ENCODE data around the gene CELSR2. TPM values are rescaled to one million over a fixed set of nuclear protein-coding genes. Genes with fewer than 3 reads are reported as not detected.

Gene CELSR2
- polyA plus RNA-seq, 1 donor (not counting 4 experiments of a cell fraction or from before 2014, with no cell fraction given): 7.3 TPM

GRCh38 chr1:109250454-109251276 is 1.3 kb downstream of the CELSR2 start:
- TF ChIP-seq EZH2 (IDR thresholded peaks at IDR 0.05; ENCODE audit: low read length): no peak
- TF ChIP-seq, protein P1, sequence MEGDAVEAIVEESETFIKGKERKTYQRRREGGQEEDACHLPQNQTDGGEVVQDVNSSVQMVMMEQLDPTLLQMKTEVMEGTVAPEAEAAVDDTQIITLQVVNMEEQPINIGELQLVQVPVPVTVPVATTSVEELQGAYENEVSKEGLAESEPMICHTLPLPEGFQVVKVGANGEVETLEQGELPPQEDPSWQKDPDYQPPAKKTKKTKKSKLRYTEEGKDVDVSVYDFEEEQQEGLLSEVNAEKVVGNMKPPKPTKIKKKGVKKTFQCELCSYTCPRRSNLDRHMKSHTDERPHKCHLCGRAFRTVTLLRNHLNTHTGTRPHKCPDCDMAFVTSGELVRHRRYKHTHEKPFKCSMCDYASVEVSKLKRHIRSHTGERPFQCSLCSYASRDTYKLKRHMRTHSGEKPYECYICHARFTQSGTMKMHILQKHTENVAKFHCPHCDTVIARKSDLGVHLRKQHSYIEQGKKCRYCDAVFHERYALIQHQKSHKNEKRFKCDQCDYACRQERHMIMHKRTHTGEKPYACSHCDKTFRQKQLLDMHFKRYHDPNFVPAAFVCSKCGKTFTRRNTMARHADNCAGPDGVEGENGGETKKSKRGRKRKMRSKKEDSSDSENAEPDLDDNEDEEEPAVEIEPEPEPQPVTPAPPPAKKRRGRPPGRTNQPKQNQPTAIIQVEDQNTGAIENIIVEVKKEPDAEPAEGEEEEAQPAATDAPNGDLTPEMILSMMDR (optimal IDR thresholded peaks at IDR 0.05 in 1 of 3, IDR thresholded peaks at IDR 0.05 in 1 of 3, conservative IDR thresholded peaks at IDR 0.05 in 1 of 3; ENCODE audit: extremely low read depth in 1 of 3, insufficient read depth in 2 of 3, low read length in 3 of 3): no peak
- FAIRE-seq (no peak), DNase-seq (ENCODE audit: low read depth, low spot score) (no peak)
- H3K9ac ChIP-seq (ENCODE audit: control insufficient read depth, extremely low read depth, insufficient read depth, low read length): no peak overlapping the region
- no peaks in the 10 kb centered on the region for H4K20me1 ChIP-seq (ENCODE audit: control insufficient read depth, extremely low read depth, insufficient read depth, low read length)
- no peaks in the 10 kb centered on the region for H3K27me3 ChIP-seq (ENCODE audit: control insufficient read depth, extremely low read depth, insufficient read depth, low read length)
- H3K4me3 ChIP-seq (ENCODE audit: control insufficient read depth in 2 of 3, extremely low read depth in 1 of 3, insufficient read depth in 2 of 3, low read depth in 1 of 3, low read length in 3 of 3): peak overlapping the region; percentile 31 to 61 (median 47)
- peaks cover 35% of the 10 kb centered on the region for H3K4me1 ChIP-seq (ENCODE audit: control insufficient read depth, extremely low read depth, insufficient read depth, low read length)
- peak overlapping the region; percentile 78 for H3K4me2 ChIP-seq (ENCODE audit: control insufficient read depth, extremely low read depth, insufficient read depth, low read depth, low read length)
- H3K27ac ChIP-seq (ENCODE audit: control insufficient read depth, insufficient read depth, low read length): no peak overlapping the region
- dilution Hi-C loops (cut with MboI; ENCODE audit: extremely low pct_ligation_motif_present, low sequenced_read_pairs): no loop called here
- H3K36me3 ChIP-seq (ENCODE audit: control insufficient read depth in 2 of 2, extremely low read depth in 1 of 2, insufficient read depth in 2 of 2, low read length in 2 of 2): peaks cover 4 to 12% of the 10 kb centered on the region in 2 experiments
- H3K9me1 ChIP-seq (ENCODE audit: control insufficient read depth, extremely low read depth, insufficient read depth, low read length): peaks cover 1% of the 10 kb centered on the region
- H2AFZ ChIP-seq (ENCODE audit: control insufficient read depth, low read length): no peak overlapping the region
- H3K79me2 ChIP-seq (ENCODE audit: control insufficient read depth, insufficient read depth, low read length): peaks cover 33% of the 10 kb centered on the region
- H3K9me3 ChIP-seq (ENCODE audit: control insufficient read depth, low read depth, low read length): no peaks in the 10 kb centered on the region

- TF ChIP-seq, protein P1 (optimal IDR thresholded peaks at IDR 0.05 in 1 of 3, IDR thresholded peaks at IDR 0.05 in 1 of 3, conservative IDR thresholded peaks at IDR 0.05 in 1 of 3; ENCODE audit: extremely low read depth in 1 of 3, insufficient read depth in 2 of 3, low read length in 3 of 3): no peak
- TF ChIP-seq EZH2 (IDR thresholded peaks at IDR 0.05; ENCODE audit: low read length): no peak
- Histone ChIP-seq H3K9ac (ENCODE audit: control insufficient read depth, extremely low read depth, insufficient read depth, low read length) (no peak overlapping the region), H2AFZ (ENCODE audit: control insufficient read depth, low read length) (no peak overlapping the region), H3K36me3 (ENCODE audit: control insufficient read depth in 2 of 2, extremely low read depth in 1 of 2, insufficient read depth in 2 of 2, low read length in 2 of 2) (peaks cover 4 to 12% of the 10 kb centered on the region in 2 experiments), H3K27ac (ENCODE audit: control insufficient read depth, insufficient read depth, low read length) (no peak overlapping the region), H3K4me3 (ENCODE audit: control insufficient read depth in 2 of 3, extremely low read depth in 1 of 3, insufficient read depth in 2 of 3, low read depth in 1 of 3, low read length in 3 of 3) (no peak overlapping the region), H3K79me2 (ENCODE audit: control insufficient read depth, insufficient read depth, low read length) (peaks cover 39% of the 10 kb centered on the region), H3K9me1 (ENCODE audit: control insufficient read depth, extremely low read depth, insufficient read depth, low read length) (peaks cover 6% of the 10 kb centered on the region), H3K27me3 (ENCODE audit: control insufficient read depth, extremely low read depth, insufficient read depth, low read length) (no peaks in the 10 kb centered on the region), H3K4me2 (ENCODE audit: control insufficient read depth, extremely low read depth, insufficient read depth, low read depth, low read length) (no peak overlapping the region), H3K9me3 (ENCODE audit: control insufficient read depth, low read depth, low read length) (no peaks in the 10 kb centered on the region), H3K4me1 (ENCODE audit: control insufficient read depth, extremely low read depth, insufficient read depth, low read length) (peaks cover 41% of the 10 kb centered on the region), H4K20me1 (ENCODE audit: control insufficient read depth, extremely low read depth, insufficient read depth, low read length) (no peaks in the 10 kb centered on the region)
- DNase-seq (ENCODE audit: low read depth, low spot score) (no peak), FAIRE-seq (no peak)
- dilution Hi-C loops (cut with MboI; ENCODE audit: extremely low pct_ligation_motif_present, low sequenced_read_pairs): no loop called here
Measured at GRCh38 chr1:109251277-109252166, 2.2 kb downstream of the CELSR2 start.

Data from keratinocyte (primary cell).